ENCODE results near the gene GRB14. TPM values are rescaled to one million over a fixed set of nuclear protein-coding genes. Genes with fewer than 3 reads are reported as not detected.
"Not testable (repeated sequence)": the region's sequence is repeated elsewhere in the genome, so short reads cannot be mapped to it uniquely, and the experiment has no call there.

The GRB14 gene
- total RNA-seq, 2 donors from 2014 or later = 0.14 to 29.9 TPM

DNA sequence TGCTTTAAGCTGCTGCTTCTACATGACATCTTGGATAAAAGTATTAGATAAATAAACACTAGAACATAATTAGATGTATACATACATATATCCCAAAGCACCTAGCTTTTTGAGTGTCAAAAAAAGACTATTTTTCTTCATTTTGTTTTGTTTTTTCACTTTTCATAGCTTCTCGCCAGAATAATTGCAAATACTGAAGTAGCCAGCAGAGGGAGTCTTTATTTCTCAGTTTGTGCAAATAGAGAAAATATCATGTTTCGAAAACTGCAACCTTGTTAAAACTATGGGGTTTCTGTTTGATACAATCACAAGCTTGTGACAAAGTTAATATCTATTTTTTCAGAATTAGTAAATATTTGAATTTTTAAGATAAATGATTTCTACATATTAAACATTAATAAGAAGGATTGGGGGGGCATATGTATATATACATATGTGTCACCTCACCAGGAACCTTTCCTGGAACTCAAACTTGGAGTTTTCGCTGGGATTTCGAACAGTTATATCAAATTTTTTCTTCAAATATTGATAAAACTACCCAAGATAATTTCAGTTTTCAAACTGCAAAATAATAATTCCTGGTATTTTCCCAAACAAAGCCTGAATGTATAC lies 61.0 kb downstream of the GRB14 start:
- H3K4me3 ChIP-seq = no peak overlapping the region
- H3K36me3 ChIP-seq = no peaks in the 10 kb centered on the region
- no peak overlapping the region for H3K27ac ChIP-seq
- no peaks in the 10 kb centered on the region for H3K9me3 ChIP-seq
- H3K27me3 ChIP-seq (replicated peaks; ENCODE audit: insufficient read depth) = no peaks in the 10 kb centered on the region
- H3K4me1 ChIP-seq (replicated peaks) = no peaks in the 10 kb centered on the region
- intact Hi-C loops (cut with DNase I) = no loop called here
- WGBS = 46% methylated on average over 4 of the region's 4 CpGs
- DNase-seq (ENCODE audit: low spot score) = no peak
- TF ChIP-seq, protein P1, sequence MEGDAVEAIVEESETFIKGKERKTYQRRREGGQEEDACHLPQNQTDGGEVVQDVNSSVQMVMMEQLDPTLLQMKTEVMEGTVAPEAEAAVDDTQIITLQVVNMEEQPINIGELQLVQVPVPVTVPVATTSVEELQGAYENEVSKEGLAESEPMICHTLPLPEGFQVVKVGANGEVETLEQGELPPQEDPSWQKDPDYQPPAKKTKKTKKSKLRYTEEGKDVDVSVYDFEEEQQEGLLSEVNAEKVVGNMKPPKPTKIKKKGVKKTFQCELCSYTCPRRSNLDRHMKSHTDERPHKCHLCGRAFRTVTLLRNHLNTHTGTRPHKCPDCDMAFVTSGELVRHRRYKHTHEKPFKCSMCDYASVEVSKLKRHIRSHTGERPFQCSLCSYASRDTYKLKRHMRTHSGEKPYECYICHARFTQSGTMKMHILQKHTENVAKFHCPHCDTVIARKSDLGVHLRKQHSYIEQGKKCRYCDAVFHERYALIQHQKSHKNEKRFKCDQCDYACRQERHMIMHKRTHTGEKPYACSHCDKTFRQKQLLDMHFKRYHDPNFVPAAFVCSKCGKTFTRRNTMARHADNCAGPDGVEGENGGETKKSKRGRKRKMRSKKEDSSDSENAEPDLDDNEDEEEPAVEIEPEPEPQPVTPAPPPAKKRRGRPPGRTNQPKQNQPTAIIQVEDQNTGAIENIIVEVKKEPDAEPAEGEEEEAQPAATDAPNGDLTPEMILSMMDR (IDR thresholded peaks at IDR 0.05) = peak; percentile 33 to 67 (median 56)
- TF ChIP-seq POLR2AphosphoS5 (IDR thresholded peaks at IDR 0.05) = no peak

DNA sequence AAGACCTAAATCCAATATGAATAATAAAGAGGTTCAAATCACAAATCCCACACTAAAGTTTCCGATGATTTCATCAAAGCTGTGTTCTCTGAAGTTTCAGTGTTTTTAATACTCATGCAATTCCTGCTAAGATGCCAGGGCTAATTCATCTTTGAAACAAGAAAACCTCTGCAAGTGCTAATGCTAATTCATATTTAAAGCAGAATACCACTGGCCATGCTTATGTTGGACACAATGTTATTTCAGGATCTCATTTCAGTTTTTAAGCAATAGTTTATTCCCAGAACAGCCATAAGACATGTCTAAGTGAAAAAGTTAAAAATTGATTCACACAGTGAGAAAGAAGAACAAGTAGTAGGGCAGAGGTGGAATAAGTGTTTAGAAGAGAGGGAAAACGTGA lies 62.8 kb downstream of the GRB14 start:
- intact Hi-C loops (cut with DNase I) = loop anchor here (5.0 kb wide), 1 partner anchor 159 kb away; no protein-coding TSS in a partner anchor
- WGBS = 55% methylated on average over 2 of the region's 2 CpGs
- no peak for DNase-seq (ENCODE audit: low spot score)
- Histone ChIP-seq H3K27me3 (replicated peaks; ENCODE audit: insufficient read depth) (no peaks in the 10 kb centered on the region), H3K36me3 (no peaks in the 10 kb centered on the region), H3K4me1 (replicated peaks) (no peaks in the 10 kb centered on the region), H3K9me3 (no peaks in the 10 kb centered on the region), H3K4me3 (no peak overlapping the region), H3K27ac (no peak overlapping the region)
- TF ChIP-seq, protein P1 (IDR thresholded peaks at IDR 0.05) = no peak

DNA sequence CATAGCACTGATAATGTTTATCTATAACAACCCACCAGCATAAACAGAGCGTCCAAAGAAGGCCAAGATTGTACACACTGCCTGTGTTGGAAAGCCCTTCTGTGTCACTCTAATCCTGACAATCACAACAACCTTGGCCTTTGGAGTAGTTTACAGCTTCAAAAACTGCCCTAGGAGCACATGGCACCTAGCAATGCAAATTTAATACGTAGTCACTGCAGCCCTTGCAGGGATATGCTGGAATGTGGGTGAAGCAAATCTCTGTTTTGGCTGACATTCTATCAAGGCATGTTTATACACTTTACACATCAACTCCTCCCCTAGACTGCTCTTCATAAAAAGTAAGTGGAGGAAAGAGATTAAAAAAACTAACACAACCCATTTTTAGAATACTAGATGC lies 66.8 kb downstream of the GRB14 start:
- Histone ChIP-seq H3K27me3 (replicated peaks; ENCODE audit: insufficient read depth) (no peaks in the 10 kb centered on the region), H3K4me1 (replicated peaks) (no peaks in the 10 kb centered on the region), H3K27ac (no peak overlapping the region), H3K9me3 (no peaks in the 10 kb centered on the region), H3K36me3 (no peaks in the 10 kb centered on the region), H3K4me3 (no peak overlapping the region)
- no peak for DNase-seq (ENCODE audit: low spot score)
- intact Hi-C loops (cut with DNase I) = no loop called here
- TF ChIP-seq, protein P1 (IDR thresholded peaks at IDR 0.05) = no peak
- TF ChIP-seq POLR2AphosphoS5 (IDR thresholded peaks at IDR 0.05) (no peak), POLR2A (IDR thresholded peaks at IDR 0.05) (no peak)
- WGBS = 74% methylated on average over 2 of the region's 2 CpGs

DNA sequence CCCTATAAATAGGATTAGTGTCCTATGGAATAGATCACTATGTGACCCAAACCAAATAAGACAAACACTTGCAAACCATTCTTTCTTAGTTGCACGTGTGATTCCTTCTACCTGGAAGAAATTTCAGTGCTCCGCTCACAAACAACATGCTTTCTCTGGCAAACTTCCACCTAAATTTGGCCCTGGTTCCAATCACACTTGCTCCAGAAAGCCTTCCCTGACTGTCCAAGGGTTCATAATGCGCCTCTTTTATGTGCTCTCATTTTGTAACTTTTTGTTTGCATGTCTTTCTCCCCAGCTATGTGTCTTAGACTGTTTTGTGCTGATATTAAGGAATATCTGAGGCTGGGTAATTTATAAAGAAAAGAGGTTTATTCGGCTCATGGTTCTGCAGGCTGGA lies 69.8 kb downstream of the GRB14 start:
- H3K27me3 ChIP-seq (replicated peaks; ENCODE audit: insufficient read depth) = no peaks in the 10 kb centered on the region
- no peak overlapping the region for H3K4me3 ChIP-seq
- no peak overlapping the region for H3K27ac ChIP-seq
- no peaks in the 10 kb centered on the region for H3K4me1 ChIP-seq (replicated peaks)
- TF ChIP-seq POLR2A (IDR thresholded peaks at IDR 0.05) = no peak
- TF ChIP-seq POLR2AphosphoS5 (IDR thresholded peaks at IDR 0.05) = no peak
- TF ChIP-seq, protein P1 (IDR thresholded peaks at IDR 0.05) = no peak
- DNase-seq (ENCODE audit: low spot score) = no peak
- H3K36me3 ChIP-seq = no peaks in the 10 kb centered on the region
- intact Hi-C loops (cut with DNase I) = no loop called here
- H3K9me3 ChIP-seq = no peaks in the 10 kb centered on the region
- 85% methylated on average over 4 of the region's 4 CpGs for WGBS

DNA sequence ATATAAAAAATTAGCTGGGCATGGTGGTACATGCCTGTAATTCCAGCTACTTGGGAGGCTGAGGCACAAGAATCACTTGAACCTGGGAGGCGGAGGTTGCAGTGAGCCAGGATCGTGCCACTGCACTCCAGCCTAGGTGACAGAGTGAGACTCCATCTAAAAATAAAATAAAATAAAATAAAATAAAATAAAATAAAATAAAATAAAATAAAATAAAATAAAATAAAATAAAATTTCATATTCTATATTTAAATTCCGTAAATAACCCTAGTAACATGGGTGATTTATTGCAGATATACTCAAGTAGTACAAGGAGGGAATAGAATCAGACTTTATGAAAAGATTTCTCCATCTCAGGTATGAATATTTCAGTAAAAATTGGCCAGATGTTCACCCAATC lies 71.6 kb downstream of the GRB14 start:
- intact Hi-C loops (cut with DNase I); H3K4me1 ChIP-seq (replicated peaks); H3K27ac ChIP-seq; H3K27me3 ChIP-seq (replicated peaks; ENCODE audit: insufficient read depth); H3K36me3 ChIP-seq; H3K4me3 ChIP-seq; DNase-seq (ENCODE audit: low spot score); H3K9me3 ChIP-seq: not testable (repeated sequence)
- 100% methylated on average over 3 of the region's 3 CpGs for WGBS

Data from prostate gland (tissue), 2 donors.